ENCODE results near the gene TNNI2. TPM values are rescaled to one million over a fixed set of nuclear protein-coding genes. Genes with fewer than 3 reads are reported as not detected.
"Not testable (repeated sequence)": the region's sequence is repeated elsewhere in the genome, so short reads cannot be mapped to it uniquely, and the experiment has no call there.

TNNI2 gene
- total RNA-seq, 1 donor from 2014 or later: 6.9 TPM

- ATAC-seq (peak; percentile 90), DNase-seq (peak; percentile 90)
- H3K27ac ChIP-seq: no peak overlapping the region
- no peaks in the 10 kb centered on the region for H3K9me3 ChIP-seq
- H3K36me3 ChIP-seq: no peaks in the 10 kb centered on the region
- peaks cover 5% of the 10 kb centered on the region for H3K4me1 ChIP-seq
- intact Hi-C loops (cut with DNase I): no loop called here
- H3K4me3 ChIP-seq: no peak overlapping the region
- TF ChIP-seq CTCF (IDR thresholded peaks at IDR 0.05): peak; percentile 87
- no peaks in the 10 kb centered on the region for H3K27me3 ChIP-seq
Observed at GRCh38 chr11:1882265-1883238, 43.8 kb downstream of the TNNI2 start.

GRCh38 chr11:1883346-1884302 lies 44.8 kb downstream of the TNNI2 start:
- Histone ChIP-seq H3K27me3 (no peaks in the 10 kb centered on the region), H3K36me3 (no peaks in the 10 kb centered on the region), H3K27ac (no peak overlapping the region), H3K9me3 (no peaks in the 10 kb centered on the region), H3K4me1 (peaks cover 5% of the 10 kb centered on the region), H3K4me3 (no peak overlapping the region)
- ATAC-seq: no peak
- intact Hi-C loops (cut with DNase I): no loop called here
- no peak for TF ChIP-seq CTCF (IDR thresholded peaks at IDR 0.05)
- DNase-seq: peak; percentile 40

GRCh38 chr11:1884303-1884700 lies 45.5 kb downstream of the TNNI2 start:
- H3K4me1 ChIP-seq: peaks cover 5% of the 10 kb centered on the region
- ATAC-seq (no peak), DNase-seq (no peak)
- no peaks in the 10 kb centered on the region for H3K9me3 ChIP-seq
- no peak overlapping the region for H3K27ac ChIP-seq
- no peaks in the 10 kb centered on the region for H3K36me3 ChIP-seq
- H3K27me3 ChIP-seq: no peaks in the 10 kb centered on the region
- no peak for TF ChIP-seq CTCF (IDR thresholded peaks at IDR 0.05)
- intact Hi-C loops (cut with DNase I): no loop called here
- no peak overlapping the region for H3K4me3 ChIP-seq

- H3K27ac ChIP-seq; intact Hi-C loops (cut with DNase I); ATAC-seq; H3K9me3 ChIP-seq; H3K4me3 ChIP-seq; H3K4me1 ChIP-seq; H3K27me3 ChIP-seq; H3K36me3 ChIP-seq: not testable (repeated sequence)
- DNase-seq: peak; percentile 35
Observed at GRCh38 chr11:1886551-1886950, 47.8 kb downstream of the TNNI2 start.

- ATAC-seq: no peak
- H3K9me3 ChIP-seq: no peaks in the 10 kb centered on the region
- no peaks in the 10 kb centered on the region for H3K4me1 ChIP-seq
- H3K4me3 ChIP-seq: no peak overlapping the region
- H3K27me3 ChIP-seq: no peaks in the 10 kb centered on the region
- intact Hi-C loops (cut with DNase I): no loop called here
- no peaks in the 10 kb centered on the region for H3K36me3 ChIP-seq
- TF ChIP-seq CTCF (IDR thresholded peaks at IDR 0.05): no peak
- no peak overlapping the region for H3K27ac ChIP-seq
- peak; percentile 53 for DNase-seq
Observed at GRCh38 chr11:1887451-1888346, 48.9 kb downstream of the TNNI2 start.
